ENCODE results near the gene SFR1. TPM values are rescaled to one million over a fixed set of nuclear protein-coding genes. Genes with fewer than 3 reads are reported as not detected.

Gene SFR1
- total RNA-seq, 2 experiments from 2014 or later, result 13.9 to 14.8 TPM

- no peak overlapping the region for H3K4me3 ChIP-seq (ENCODE audit: low read depth, low read length, poor library complexity, severe bottlenecking)
- BruUV-seq (replicated peaks), result no TSS peak
- CTCF ChIA-PET (ENCODE audit: unreplicated experiment), result no interaction called here
- no peak overlapping the region for H3K4me2 ChIP-seq (ENCODE audit: low read length)
- no peaks in the 10 kb centered on the region for H3K9me3 ChIP-seq (ENCODE audit: low read length)
- H3K9me2 ChIP-seq (ENCODE audit: insufficient read depth, low read length), result no peaks in the 10 kb centered on the region
- H2AFZ ChIP-seq (ENCODE audit: low read length), result no peak overlapping the region
- no peak for DNase-seq (ENCODE audit: low spot score)
- H3K79me2 ChIP-seq (ENCODE audit: insufficient read depth, low read depth, low read length), result no peaks in the 10 kb centered on the region
- H3K27ac ChIP-seq (ENCODE audit: low read depth, low read length, poor library complexity, severe bottlenecking), result no peak overlapping the region
- intact Hi-C loops (cut with micrococcal nuclease; ENCODE audit: unreplicated experiment), result no loop called here
- no peaks in the 10 kb centered on the region for H4K20me1 ChIP-seq (ENCODE audit: insufficient read depth, low read length)
- H3K4me1 ChIP-seq (ENCODE audit: insufficient read depth, low read length, poor library complexity, severe bottlenecking), result no peaks in the 10 kb centered on the region
- TF ChIP-seq CTCF (conservative IDR thresholded peaks at IDR 0.05; ENCODE audit: low read length) (no peak), EZH2phosphoT487 (IDR thresholded peaks at IDR 0.05; ENCODE audit: borderline replicate concordance, low read depth, low read length) (no peak)
- POLR2A ChIA-PET, result no interaction called here
- no peaks in the 10 kb centered on the region for H3K36me3 ChIP-seq (ENCODE audit: insufficient read depth, low read length)
Measured at GRCh38 chr10:104074505-104074904, 47.5 kb upstream of the SFR1 start.

GRCh38 chr10:104076743-104077160, 45.2 kb upstream of the SFR1 start:
- Histone ChIP-seq H3K4me3 (ENCODE audit: low read depth, low read length, poor library complexity, severe bottlenecking) (no peak overlapping the region), H3K9me2 (ENCODE audit: insufficient read depth, low read length) (no peaks in the 10 kb centered on the region), H3K27ac (ENCODE audit: low read depth, low read length, poor library complexity, severe bottlenecking) (no peak overlapping the region), H3K4me1 (ENCODE audit: insufficient read depth, low read length, poor library complexity, severe bottlenecking) (no peaks in the 10 kb centered on the region), H3K4me2 (ENCODE audit: low read length) (no peak overlapping the region), H3K9me3 (ENCODE audit: low read length) (no peaks in the 10 kb centered on the region), H4K20me1 (ENCODE audit: insufficient read depth, low read length) (no peaks in the 10 kb centered on the region), H3K36me3 (ENCODE audit: insufficient read depth, low read length) (no peaks in the 10 kb centered on the region), H3K79me2 (ENCODE audit: insufficient read depth, low read depth, low read length) (no peaks in the 10 kb centered on the region), H2AFZ (ENCODE audit: low read length) (no peak overlapping the region)
- intact Hi-C loops (cut with micrococcal nuclease; ENCODE audit: unreplicated experiment), result no loop called here
- no TSS peak for BruUV-seq (replicated peaks)
- no peak for DNase-seq (ENCODE audit: low spot score)
- ChIA-PET CTCF (ENCODE audit: unreplicated experiment) (no interaction called here), POLR2A (interaction anchor here (1.1 kb wide), 1 partner anchor 17 kb away, joined by 3 read pairs; no protein-coding TSS in a partner anchor)
- no peak for TF ChIP-seq CTCF (conservative IDR thresholded peaks at IDR 0.05; ENCODE audit: low read length)
- TF ChIP-seq EZH2phosphoT487 (IDR thresholded peaks at IDR 0.05; ENCODE audit: borderline replicate concordance, low read depth, low read length), result no peak

GRCh38 chr10:104077247-104077646, 44.7 kb upstream of the SFR1 start:
- H4K20me1 ChIP-seq (ENCODE audit: insufficient read depth, low read length), result no peaks in the 10 kb centered on the region
- H3K4me1 ChIP-seq (ENCODE audit: insufficient read depth, low read length, poor library complexity, severe bottlenecking), result no peaks in the 10 kb centered on the region
- intact Hi-C loops (cut with micrococcal nuclease; ENCODE audit: unreplicated experiment), result no loop called here
- H3K27ac ChIP-seq (ENCODE audit: low read depth, low read length, poor library complexity, severe bottlenecking), result no peak overlapping the region
- H3K9me2 ChIP-seq (ENCODE audit: insufficient read depth, low read length), result no peaks in the 10 kb centered on the region
- no peak overlapping the region for H3K4me3 ChIP-seq (ENCODE audit: low read depth, low read length, poor library complexity, severe bottlenecking)
- no TSS peak for BruUV-seq (replicated peaks)
- POLR2A ChIA-PET, result interaction anchor here (1.3 kb wide), 1 partner anchor 12 kb away, joined by 3 read pairs; no protein-coding TSS in a partner anchor
- no peak overlapping the region for H3K4me2 ChIP-seq (ENCODE audit: low read length)
- TF ChIP-seq EZH2phosphoT487 (IDR thresholded peaks at IDR 0.05; ENCODE audit: borderline replicate concordance, low read depth, low read length) (no peak), CTCF (conservative IDR thresholded peaks at IDR 0.05; ENCODE audit: low read length) (no peak)
- DNase-seq (ENCODE audit: low spot score), result no peak
- CTCF ChIA-PET (ENCODE audit: unreplicated experiment), result interaction anchor here (0.6 kb wide), 1 partner anchor 885 kb away, joined by 4 read pairs; no protein-coding TSS in a partner anchor
- no peak overlapping the region for H2AFZ ChIP-seq (ENCODE audit: low read length)
- no peaks in the 10 kb centered on the region for H3K79me2 ChIP-seq (ENCODE audit: insufficient read depth, low read depth, low read length)
- H3K36me3 ChIP-seq (ENCODE audit: insufficient read depth, low read length), result no peaks in the 10 kb centered on the region
- H3K9me3 ChIP-seq (ENCODE audit: low read length), result no peaks in the 10 kb centered on the region
